Keratinocyte (primary cell): Measurements from ENCODE around the gene PTOV1. TPM values are rescaled to one million over a fixed set of nuclear protein-coding genes. Genes with fewer than 3 reads are reported as not detected.

Experiments used
- DNase-seq: peaks from one replicate; pipeline ENCODE4 v3.0.0-alpha.2; 2011; ENCODE audit warnings: low read depth, missing footprints, low spot score
- FAIRE-seq: peaks from 2 replicates; lab custom pipeline; 2011; peaks lifted over from hg19 to GRCh38; lab: Jason Lieb, UNC
- H2AFZ ChIP-seq: 2 replicates; pipeline ENCODE4 v1.6.0; 2012; ENCODE audit warnings: low read length, control low read depth, inconsistent platforms; ENCODE audit not compliant: control insufficient read depth
- H3K27ac ChIP-seq: 2 replicates; pipeline ENCODE4 v1.5.1; 2011; ENCODE audit warnings: low read length; ENCODE audit not compliant: control insufficient read depth, insufficient read depth
- H3K27me3 ChIP-seq: 3 replicates; pipeline ENCODE4 v1.6.0; 2011; ENCODE audit warnings: low read length; ENCODE audit not compliant: control insufficient read depth, insufficient read depth; ENCODE audit errors: extremely low read depth
- H3K36me3 ChIP-seq, 2 experiments: 2 replicates in 1 of 2; 3 replicates in 1 of 2; pipeline ENCODE4 v1.5.1; 2011; ENCODE audit warnings: low read length in 2 of 2, mild to moderate bottlenecking in 1 of 2; ENCODE audit not compliant: control insufficient read depth in 2 of 2, insufficient read depth in 2 of 2; ENCODE audit errors: extremely low read depth in 1 of 2
- H3K4me1 ChIP-seq: 3 replicates; pipeline ENCODE4 v1.5.1; 2011; ENCODE audit warnings: low read length; ENCODE audit not compliant: control insufficient read depth, insufficient read depth; ENCODE audit errors: extremely low read depth
- H3K4me2 ChIP-seq: 3 replicates; pipeline ENCODE4 v1.6.0; 2011; ENCODE audit warnings: low read depth, low read length; ENCODE audit not compliant: control insufficient read depth, insufficient read depth; ENCODE audit errors: extremely low read depth
- H3K4me3 ChIP-seq, 3 experiments: fragments of 200-600 bp in 1 of 3; sonication (generic) in 1 of 3; 2 replicates in 2 of 3; 3 replicates in 1 of 3; pipeline ENCODE4 v1.5.1; 2011 to 2016; ENCODE audit warnings: low read length in 3 of 3, mild to moderate bottlenecking in 3 of 3, control low read depth in 2 of 3, inconsistent platforms in 1 of 3, low read depth in 1 of 3, mixed read lengths in 1 of 3, mixed run types in 1 of 3, moderate library complexity in 1 of 3; ENCODE audit not compliant: control insufficient read depth in 2 of 3, insufficient read depth in 2 of 3; ENCODE audit errors: extremely low read depth in 1 of 3
- H3K79me2 ChIP-seq: 2 replicates; pipeline ENCODE4 v1.6.0; 2012; ENCODE audit warnings: low read length; ENCODE audit not compliant: control insufficient read depth, insufficient read depth
- H3K9ac ChIP-seq: 3 replicates; pipeline ENCODE4 v1.6.0; 2011; ENCODE audit warnings: low read length; ENCODE audit not compliant: control insufficient read depth, insufficient read depth; ENCODE audit errors: extremely low read depth
- H3K9me1 ChIP-seq: 3 replicates; pipeline ENCODE4 v1.6.0; 2011; ENCODE audit warnings: low read length; ENCODE audit not compliant: control insufficient read depth, insufficient read depth; ENCODE audit errors: extremely low read depth
- H3K9me3 ChIP-seq: 2 replicates; pipeline ENCODE4 v1.5.1; 2012; ENCODE audit warnings: low read depth, low read length; ENCODE audit not compliant: control insufficient read depth
- H4K20me1 ChIP-seq: 3 replicates; pipeline ENCODE4 v1.6.0; 2011; ENCODE audit warnings: low read length; ENCODE audit not compliant: control insufficient read depth, insufficient read depth; ENCODE audit errors: extremely low read depth
- EZH2 ChIP-seq: IDR thresholded peaks from one replicate; pipeline ENCODE4 v1.6.1; 2012; ENCODE audit warnings: inconsistent platforms, mild to moderate bottlenecking, low read length, moderate library complexity
- dilution Hi-C: fragments of 300-500 bp; cut with MboI; formaldehyde crosslinking; loops from one replicate; pipeline ENCODE4 v1.7.0; 2020; ENCODE audit warnings: low sequenced_read_pairs; ENCODE audit not compliant: extremely low pct_ligation_motif_present
- polyA plus RNA-seq, 5 experiments: library from polyadenylated mRNA; depleted of rRNA in 3 of 5; stranded (reverse) in 3 of 5; stranded (forward) in 1 of 5; unstranded in 1 of 5; fragments of >200 nt; gene quantifications; 1 replicate in 1 of 5; 2 replicates in 3 of 5; 3 replicates in 1 of 5; pipeline versions ENCODE4 v1.2.1 to v1.2.3, GENCODE V29; 2011 to 2012; ENCODE audit warnings: missing spikeins in 2 of 5, low read depth in 1 of 5, low replicate concordance in 1 of 5
- TF ChIP-seq, protein P1 (sequence below), 3 experiments: IDR thresholded peaks in 1 of 3; conservative IDR thresholded peaks in 1 of 3; optimal IDR thresholded peaks in 1 of 3; 2 replicates in 2 of 3; 3 replicates in 1 of 3; pipeline versions ENCODE3 to v1.5.1; 2011; ENCODE audit warnings: low read length in 3 of 3, mild to moderate bottlenecking in 3 of 3, moderate library complexity in 2 of 3, control low read depth in 1 of 3, inconsistent platforms in 1 of 3; ENCODE audit not compliant: insufficient read depth in 2 of 3; ENCODE audit errors: extremely low read depth in 1 of 3

The PTOV1 gene
- polyA plus RNA-seq, 1 donor (not counting 4 experiments of a cell fraction or from before 2014, with no cell fraction given): 22.9 TPM

DNA sequence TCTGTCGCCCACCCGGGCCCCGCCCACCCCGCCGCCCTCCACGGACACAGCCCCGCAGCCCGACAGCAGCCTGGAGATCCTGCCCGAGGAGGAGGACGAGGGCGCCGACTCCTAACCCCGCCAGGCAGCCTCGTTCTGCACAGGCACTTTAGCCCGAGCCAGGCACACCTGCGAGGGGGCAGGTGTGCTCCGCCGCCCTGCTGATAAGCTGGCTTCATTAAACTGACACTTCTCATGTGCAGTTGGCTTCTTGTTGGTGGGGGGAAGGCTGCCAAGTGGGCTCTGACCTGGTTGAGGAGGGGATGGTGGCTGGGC is 37.5 kb downstream of the PTOV1 start:
- Histone ChIP-seq H3K4me3 (no peak overlapping the region), H3K79me2 (no peaks in the 10 kb centered on the region), H3K9me1 (no peaks in the 10 kb centered on the region), H3K27me3 (peaks cover 7% of the 10 kb centered on the region), H3K9me3 (no peaks in the 10 kb centered on the region), H3K27ac (no peak overlapping the region), H3K36me3 (peaks cover 6 to 8% of the 10 kb centered on the region in 2 experiments), H4K20me1 (no peaks in the 10 kb centered on the region), H3K9ac (no peak overlapping the region), H3K4me2 (no peak overlapping the region), H2AFZ (no peak overlapping the region), H3K4me1 (peaks cover 7% of the 10 kb centered on the region)
- dilution Hi-C loops: no loop called here
- no peak for TF ChIP-seq EZH2
- TF ChIP-seq, protein P1, sequence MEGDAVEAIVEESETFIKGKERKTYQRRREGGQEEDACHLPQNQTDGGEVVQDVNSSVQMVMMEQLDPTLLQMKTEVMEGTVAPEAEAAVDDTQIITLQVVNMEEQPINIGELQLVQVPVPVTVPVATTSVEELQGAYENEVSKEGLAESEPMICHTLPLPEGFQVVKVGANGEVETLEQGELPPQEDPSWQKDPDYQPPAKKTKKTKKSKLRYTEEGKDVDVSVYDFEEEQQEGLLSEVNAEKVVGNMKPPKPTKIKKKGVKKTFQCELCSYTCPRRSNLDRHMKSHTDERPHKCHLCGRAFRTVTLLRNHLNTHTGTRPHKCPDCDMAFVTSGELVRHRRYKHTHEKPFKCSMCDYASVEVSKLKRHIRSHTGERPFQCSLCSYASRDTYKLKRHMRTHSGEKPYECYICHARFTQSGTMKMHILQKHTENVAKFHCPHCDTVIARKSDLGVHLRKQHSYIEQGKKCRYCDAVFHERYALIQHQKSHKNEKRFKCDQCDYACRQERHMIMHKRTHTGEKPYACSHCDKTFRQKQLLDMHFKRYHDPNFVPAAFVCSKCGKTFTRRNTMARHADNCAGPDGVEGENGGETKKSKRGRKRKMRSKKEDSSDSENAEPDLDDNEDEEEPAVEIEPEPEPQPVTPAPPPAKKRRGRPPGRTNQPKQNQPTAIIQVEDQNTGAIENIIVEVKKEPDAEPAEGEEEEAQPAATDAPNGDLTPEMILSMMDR (optimal IDR thresholded peaks at IDR 0.05 in 1 of 3, IDR thresholded peaks at IDR 0.05 in 1 of 3, conservative IDR thresholded peaks at IDR 0.05 in 1 of 3; ENCODE audit: extremely low read depth in 1 of 3, insufficient read depth in 2 of 3, low read length in 3 of 3): no peak
- DNase-seq (no peak), FAIRE-seq (no peak)

DNA sequence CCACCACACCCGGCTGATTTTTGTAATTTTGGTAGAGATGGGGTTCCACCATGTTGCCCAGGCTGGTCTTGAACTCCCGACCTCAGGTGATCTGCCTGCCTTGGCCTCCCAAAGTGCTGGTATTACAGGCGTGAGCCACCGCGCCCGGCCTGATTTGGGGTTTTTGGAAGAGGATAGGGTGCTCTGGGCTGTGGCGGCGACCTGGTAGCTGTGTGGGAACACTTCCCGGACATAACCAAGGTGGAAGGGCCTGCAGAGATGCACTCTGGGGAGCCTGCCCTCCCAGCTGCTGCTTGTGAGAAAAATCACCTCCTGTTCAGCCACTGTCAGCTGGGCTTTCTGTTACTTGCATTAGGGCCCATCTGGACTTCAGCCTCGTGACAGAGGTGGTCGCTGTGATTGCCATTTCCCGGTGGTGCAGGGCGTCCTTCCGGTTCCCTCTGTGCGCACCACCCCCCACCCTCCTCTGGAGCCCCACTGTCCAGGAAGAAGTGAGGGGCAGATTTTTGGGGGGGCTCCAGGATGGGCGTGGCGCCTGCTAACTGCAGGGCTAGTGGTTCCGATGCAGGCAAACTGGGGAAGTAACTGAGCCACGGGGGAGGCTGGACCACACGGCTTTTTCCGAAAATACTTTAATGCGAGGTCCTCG is 38.2 kb downstream of the PTOV1 start:
- no peak for FAIRE-seq
- dilution Hi-C loops: no loop called here
- no peak for DNase-seq

More for the DNA sequence above, 38.2 kb downstream of the PTOV1 start:
- Histone ChIP-seq H3K27me3 (peaks cover 7% of the 10 kb centered on the region), H3K36me3 (peaks cover 2 to 5% of the 10 kb centered on the region in 2 experiments), H3K79me2 (no peaks in the 10 kb centered on the region), H3K27ac (no peak overlapping the region), H3K9me3 (no peaks in the 10 kb centered on the region), H3K4me1 (peaks cover 7% of the 10 kb centered on the region), H2AFZ (no peak overlapping the region), H3K4me3 (no peak overlapping the region), H3K9me1 (no peaks in the 10 kb centered on the region), H3K9ac (no peak overlapping the region), H3K4me2 (no peak overlapping the region), H4K20me1 (no peaks in the 10 kb centered on the region)
- TF ChIP-seq, protein P1 (optimal IDR thresholded peaks at IDR 0.05 in 1 of 3, IDR thresholded peaks at IDR 0.05 in 1 of 3, conservative IDR thresholded peaks at IDR 0.05 in 1 of 3; ENCODE audit: extremely low read depth in 1 of 3, insufficient read depth in 2 of 3, low read length in 3 of 3): no peak
